Nucleus accumbens (tissue), 56 donors: ENCODE measurements around the gene GBGT1.

Source experiments
- DNase-seq, 56 donors: peaks; one replicate each; lab custom pipeline; 2025; lab: John Stamatoyannopoulos, UW

GBGT1 gene

GRCh38 chr9:133129001-133129795 lies 34.5 kb downstream of the GBGT1 start:
- DNase-seq = peak in 28 of 56 donors; percentile 23 to 72 (median 40)

- DNase-seq = peak in 1 of 56 donors; percentile 22
These were observed 35.6 kb downstream of the GBGT1 start for GRCh38 chr9:133128152-133128551.

GRCh38 chr9:133127340-133127981 lies 36.3 kb downstream of the GBGT1 start:
- peak in 2 of 56 donors; percentile 21 to 42 for DNase-seq

- peak in 1 of 56 donors; percentile 24 for DNase-seq
These were observed 36.9 kb downstream of the GBGT1 start for GRCh38 chr9:133126697-133127339.

GRCh38 chr9:133125941-133126696 lies 37.6 kb downstream of the GBGT1 start:
- peak in 7 of 56 donors; percentile 18 to 52 (median 24) for DNase-seq

GRCh38 chr9:133124907-133125275 lies 38.8 kb downstream of the GBGT1 start:
- DNase-seq = no peak

- DNase-seq = no peak
These were observed 39.4 kb downstream of the GBGT1 start for GRCh38 chr9:133124123-133124906.

GRCh38 chr9:133122935-133123611 lies 40.6 kb downstream of the GBGT1 start:
- no peak for DNase-seq

- no peak for DNase-seq
These were observed 41.1 kb downstream of the GBGT1 start for GRCh38 chr9:133122605-133122934.

GRCh38 chr9:133121915-133122550 lies 41.7 kb downstream of the GBGT1 start:
- DNase-seq = peak in 14 of 56 donors; percentile 22 to 64 (median 52)

GRCh38 chr9:133121198-133121914 lies 42.4 kb downstream of the GBGT1 start, which contains the start of gene RALGDS:
Gene RALGDS, minus strand, starts transcription at chr9:133121240. Its CDS starts 86 bp downstream, at chr9:133121154.
- peak in 54 of 56 donors; percentile 60 to 96 (median 88) for DNase-seq

GRCh38 chr9:133120501-133121197 lies 43.1 kb downstream of the GBGT1 start:
- DNase-seq = peak in 6 of 56 donors; percentile 55 to 69 (median 64)

- peak in 42 of 56 donors; percentile 27 to 82 (median 64) for DNase-seq
These were observed 43.7 kb downstream of the GBGT1 start for GRCh38 chr9:133119846-133120500.

GRCh38 chr9:133119103-133119845 lies 44.4 kb downstream of the GBGT1 start:
- DNase-seq = peak in 51 of 56 donors; percentile 25 to 87 (median 73)

GRCh38 chr9:133118568-133118967 lies 45.1 kb downstream of the GBGT1 start:
- DNase-seq = no peak

GRCh38 chr9:133118179-133118520 lies 45.6 kb downstream of the GBGT1 start:
- no peak for DNase-seq
